NCI-H82 treated with DMSO at 0.1 percent for 48 hours (cell line): Measurements from ENCODE around the gene SPP2.

ENCODE experiments used
- DNase-seq: peaks from one replicate; lab custom pipeline; 2025; ENCODE audit not compliant: unreplicated experiment; lab: John Stamatoyannopoulos, UW

Gene SPP2

GRCh38 chr2:234038076-234038802, 12.3 kb upstream of the SPP2 start:
- DNase-seq, result no peak

- no peak for DNase-seq
These were observed 6.3 kb upstream of the SPP2 start for GRCh38 chr2:234044157-234044556.

GRCh38 chr2:234046521-234046920, 4.0 kb upstream of the SPP2 start:
- DNase-seq, result peak; percentile 85

- no peak for DNase-seq
These were observed 3.1 kb upstream of the SPP2 start for GRCh38 chr2:234047361-234047760.

GRCh38 chr2:234048049-234048448, 2.5 kb upstream of the SPP2 start:
- DNase-seq, result no peak

- no peak for DNase-seq
These were observed 1.0 kb downstream of the SPP2 start for GRCh38 chr2:234051374-234052070.

GRCh38 chr2:234058881-234059280, 8.4 kb downstream of the SPP2 start:
- DNase-seq, result no peak

- no peak for DNase-seq
These were observed 9.7 kb downstream of the SPP2 start for GRCh38 chr2:234060236-234060635.

GRCh38 chr2:234061624-234062257, 11.2 kb downstream of the SPP2 start:
- DNase-seq, result no peak

GRCh38 chr2:234066587-234066986, 16.1 kb downstream of the SPP2 start:
- DNase-seq, result no peak

- DNase-seq, result no peak
These were observed 21.2 kb downstream of the SPP2 start for GRCh38 chr2:234071664-234072063.

- no peak for DNase-seq
These were observed 22.0 kb downstream of the SPP2 start for GRCh38 chr2:234072454-234072853.

- DNase-seq, result peak; percentile 89
These were observed 24.4 kb downstream of the SPP2 start for GRCh38 chr2:234074751-234075517.

GRCh38 chr2:234075518-234075915, 25.0 kb downstream of the SPP2 start:
- DNase-seq, result no peak

- DNase-seq, result no peak
These were observed 25.4 kb downstream of the SPP2 start for GRCh38 chr2:234075947-234076346.

GRCh38 chr2:234076451-234076850, 25.9 kb downstream of the SPP2 start:
- no peak for DNase-seq

GRCh38 chr2:234078129-234078528, 27.6 kb downstream of the SPP2 start:
- DNase-seq, result no peak

GRCh38 chr2:234081970-234082822, 31.7 kb downstream of the SPP2 start:
- no peak for DNase-seq

- DNase-seq, result no peak
These were observed 33.3 kb downstream of the SPP2 start for GRCh38 chr2:234083572-234084348.

- DNase-seq, result no peak
These were observed 41.0 kb downstream of the SPP2 start for GRCh38 chr2:234091432-234091879.
